ENCODE measurements around the gene WASHC4.
"Not testable (repeated sequence)": the region's sequence is repeated elsewhere in the genome, so short reads cannot be mapped to it uniquely, and the experiment has no call there.

The WASHC4 gene

DNA sequence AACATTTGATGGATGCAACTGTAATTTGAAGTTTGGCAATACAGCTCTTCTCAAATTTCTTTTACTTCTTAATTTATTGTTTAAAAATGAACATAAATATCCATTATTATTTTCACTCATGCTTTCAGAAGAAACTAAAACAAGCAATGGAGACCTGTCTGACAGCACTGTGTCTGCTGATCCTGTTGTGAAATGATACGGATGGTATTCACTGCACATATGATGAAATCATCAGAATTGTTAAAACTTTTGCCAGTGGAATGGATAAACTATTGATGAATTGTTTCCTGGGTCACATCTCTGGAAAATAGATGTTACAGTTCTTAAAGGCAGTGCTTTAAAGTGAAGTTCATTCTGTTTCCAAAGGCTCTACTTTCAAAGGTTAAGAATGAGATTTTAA, 59.2 kb downstream of the WASHC4 start:
- DNase-seq = no peak

- DNase-seq = no peak
Measured at GRCh38 chr12:105167346-105167745, 59.8 kb downstream of the WASHC4 start.

DNA sequence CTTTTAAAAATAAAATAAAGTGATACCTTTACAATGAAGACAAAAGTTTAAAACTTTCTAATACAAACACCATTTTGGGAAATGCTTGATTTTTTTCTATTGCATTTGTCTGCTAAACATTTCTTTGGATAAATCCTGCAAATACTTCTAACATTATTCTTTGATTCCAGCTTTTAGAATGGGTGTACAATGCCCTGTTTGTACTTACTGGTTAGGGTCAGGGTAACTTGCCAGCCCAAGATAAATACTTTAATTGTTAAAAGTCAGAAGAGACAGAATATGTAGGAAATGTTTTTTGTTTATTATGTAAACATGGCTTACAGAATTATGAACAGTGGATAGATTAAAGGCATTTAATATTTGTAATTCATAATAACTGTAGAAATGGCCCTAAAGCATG, 60.5 kb downstream of the WASHC4 start:
- no peak for DNase-seq

DNA sequence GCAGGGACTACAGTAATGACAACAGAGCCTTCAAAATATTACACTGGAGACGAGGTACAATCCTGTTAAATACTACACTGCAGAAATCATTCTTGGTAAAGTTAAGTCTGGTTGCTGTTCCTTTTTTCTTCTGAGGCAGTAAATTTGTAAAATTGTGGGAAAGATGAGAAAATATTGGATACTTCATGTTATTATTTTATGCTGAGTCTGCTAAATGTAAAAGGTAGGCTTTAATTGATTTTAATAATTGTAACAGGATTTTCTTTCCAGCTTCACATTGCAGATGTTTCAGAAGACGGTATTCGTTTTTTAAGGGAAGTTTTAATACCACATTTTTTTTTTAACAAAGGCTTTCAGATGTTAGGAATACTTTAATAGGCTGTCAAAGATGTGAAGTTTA, 62.6 kb downstream of the WASHC4 start:
- DNase-seq = no peak

DNA sequence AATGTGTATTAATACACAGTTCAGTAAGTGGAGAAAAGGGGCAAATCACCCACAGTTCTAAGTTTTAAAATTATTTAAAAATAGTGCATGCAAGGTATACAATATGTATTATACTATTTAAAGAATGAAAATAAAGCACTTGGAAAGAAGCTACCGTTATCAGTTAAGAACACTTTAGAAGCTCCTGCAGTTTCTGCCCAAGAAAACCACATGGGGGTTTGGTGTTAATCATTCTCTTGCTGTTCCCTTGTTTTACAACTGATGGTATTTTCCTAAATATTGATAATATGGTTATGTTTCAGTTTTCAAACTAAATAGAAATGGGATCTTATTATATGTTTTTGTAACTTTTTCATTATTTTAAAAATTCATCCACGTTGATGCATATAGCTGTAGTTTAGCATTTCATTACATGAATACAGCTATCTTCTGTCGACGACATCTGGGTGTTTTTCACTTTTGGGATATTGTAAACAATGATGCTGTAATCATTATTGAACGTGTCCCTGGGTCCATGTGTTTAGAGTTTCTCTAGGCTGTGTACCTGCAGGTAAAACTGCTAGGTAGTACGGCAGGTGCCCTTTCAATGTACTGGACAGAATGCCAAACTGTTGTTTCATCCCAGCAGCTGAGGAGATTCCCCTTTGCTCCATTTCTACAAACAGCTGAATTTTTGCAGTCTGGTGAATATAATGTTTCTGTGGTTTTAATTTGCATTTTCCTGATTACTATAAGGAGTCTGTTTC, 64.3 kb downstream of the WASHC4 start:
- DNase-seq = no peak

GRCh38 chr12:105175397-105175990, 68.0 kb downstream of the WASHC4 start:
- no peak for DNase-seq

DNA sequence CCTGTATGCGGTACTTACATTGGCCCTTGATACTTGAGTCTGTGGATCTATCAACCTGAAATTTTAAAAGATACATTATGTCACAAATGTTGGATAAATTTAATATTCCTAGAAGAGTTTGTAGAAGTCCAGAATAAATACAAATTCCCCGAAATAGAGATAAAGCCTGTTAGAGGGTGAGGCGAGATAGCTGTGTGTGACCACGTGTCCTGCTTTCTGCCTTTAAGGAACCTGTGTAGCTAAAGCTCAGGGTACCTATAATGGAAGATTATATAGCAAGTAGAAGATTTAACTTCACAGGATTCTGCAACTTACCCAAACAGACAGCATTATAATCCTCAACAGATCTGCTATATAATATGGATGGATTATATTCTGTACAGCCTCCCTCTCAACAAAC, 69.7 kb downstream of the WASHC4 start:
- DNase-seq = no peak

DNA sequence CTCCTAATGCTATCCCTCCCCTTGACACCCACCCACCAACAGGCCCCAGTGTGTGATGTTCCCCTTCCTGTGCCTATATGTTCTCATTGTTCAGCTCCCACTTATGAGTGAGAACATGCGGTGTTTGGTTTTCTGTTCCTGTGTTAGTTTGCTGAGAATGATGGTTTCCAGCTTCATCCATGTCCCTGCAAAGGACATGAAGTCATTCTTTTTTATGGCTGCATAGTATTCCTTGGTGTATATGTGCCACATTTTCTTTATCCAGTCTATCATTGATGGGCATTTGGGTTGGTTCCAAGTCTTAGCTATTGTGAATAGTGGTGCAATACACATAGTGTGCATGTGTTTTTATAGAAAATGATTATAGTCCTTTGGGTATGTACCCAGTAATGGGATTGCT, 71.6 kb downstream of the WASHC4 start:
- not testable (repeated sequence) for DNase-seq

- DNase-seq = not testable (repeated sequence)
Measured at GRCh38 chr12:105183406-105183805, 75.9 kb downstream of the WASHC4 start.

DNA sequence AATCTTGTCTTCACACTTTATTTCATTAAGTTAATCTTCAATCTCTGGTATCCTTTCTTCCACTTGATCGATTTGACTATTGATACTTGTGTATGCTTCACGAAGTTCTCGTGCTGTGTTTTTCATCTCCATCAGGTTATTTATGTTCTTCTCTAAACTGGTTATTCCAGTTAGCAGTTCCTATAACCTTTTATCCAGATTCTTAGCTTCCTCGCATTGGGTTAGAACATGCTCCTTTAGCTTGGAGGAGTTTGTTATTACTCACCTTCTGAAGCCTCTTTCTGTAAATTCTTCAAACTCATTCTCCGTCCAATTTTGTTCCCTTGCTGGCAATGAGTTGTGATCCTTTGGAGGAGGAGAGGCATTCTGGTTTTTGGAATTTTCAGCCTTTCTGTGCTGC, 76.4 kb downstream of the WASHC4 start:
- not testable (repeated sequence) for DNase-seq

GRCh38 chr12:105189293-105189692, 81.8 kb downstream of the WASHC4 start:
- DNase-seq = no peak

GRCh38 chr12:105190530-105190929, 83.0 kb downstream of the WASHC4 start:
- no peak for DNase-seq

- DNase-seq = no peak
Measured at GRCh38 chr12:105192624-105193225, 85.2 kb downstream of the WASHC4 start.

GRCh38 chr12:105194947-105195346, 87.4 kb downstream of the WASHC4 start:
- no peak for DNase-seq

DNA sequence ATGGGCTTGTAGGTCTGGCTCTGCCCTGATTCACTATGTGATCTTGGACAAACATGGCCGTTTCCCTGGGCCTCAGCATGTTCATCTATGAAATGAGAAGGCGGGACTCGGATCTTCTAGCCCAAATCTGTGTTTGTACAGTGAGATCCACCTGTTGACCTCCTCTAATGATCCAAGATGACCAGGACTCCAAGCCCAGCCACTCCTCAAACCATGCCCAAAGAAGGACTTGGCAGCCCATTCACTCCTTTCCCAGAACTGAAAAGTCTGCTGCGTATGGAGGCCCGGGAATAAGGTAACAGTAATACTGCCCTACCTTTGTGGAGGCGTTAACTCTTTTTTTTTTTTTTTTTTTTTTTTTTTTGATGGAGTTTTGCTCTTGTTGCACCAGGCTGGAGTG, 88.6 kb downstream of the WASHC4 start:
- no peak for DNase-seq

DNA sequence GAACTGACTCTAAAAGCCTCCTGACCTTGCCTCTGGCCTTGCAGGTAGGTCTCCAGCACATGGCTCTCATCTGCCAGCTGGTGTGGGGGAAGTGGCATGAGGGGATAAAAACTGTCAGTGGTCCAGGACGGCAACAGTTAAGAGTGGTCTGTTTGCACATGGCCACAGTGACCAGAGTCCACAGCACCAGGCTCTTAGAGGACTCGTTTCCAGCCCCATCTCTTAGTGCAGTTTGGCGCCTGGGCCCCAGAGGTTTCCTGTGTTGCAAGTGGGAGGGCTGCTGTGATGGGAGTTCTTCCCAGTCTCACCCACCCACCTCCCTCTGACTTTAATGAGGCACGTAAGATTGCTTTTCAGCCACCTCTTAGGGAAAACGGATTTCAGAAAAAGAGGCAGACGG, 91.4 kb downstream of the WASHC4 start:
- no peak for DNase-seq

DNA sequence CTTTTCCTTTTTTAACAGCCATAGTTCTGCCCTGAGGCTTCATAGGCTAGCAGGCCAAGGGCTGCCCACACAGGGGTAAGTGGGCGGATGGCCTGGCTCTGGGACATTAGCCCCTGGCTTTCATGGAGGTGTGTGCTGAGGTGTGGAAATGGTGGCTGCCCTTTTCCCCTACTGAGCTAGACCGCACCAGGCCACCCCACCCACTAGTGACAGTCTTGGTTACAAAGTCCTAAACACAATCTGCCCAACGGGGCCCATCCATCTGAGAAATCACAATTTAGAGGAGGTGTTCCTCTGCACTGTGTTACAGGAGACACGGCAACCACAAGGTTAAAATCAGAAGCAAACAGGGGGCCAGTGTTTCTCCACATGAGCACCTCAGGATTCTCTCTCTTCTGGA, 92.9 kb downstream of the WASHC4 start:
- no peak for DNase-seq

GRCh38 chr12:105201299-105201698, 93.8 kb downstream of the WASHC4 start:
- no peak for DNase-seq

GRCh38 chr12:105202202-105202601, 94.7 kb downstream of the WASHC4 start:
- no peak for DNase-seq

DNA sequence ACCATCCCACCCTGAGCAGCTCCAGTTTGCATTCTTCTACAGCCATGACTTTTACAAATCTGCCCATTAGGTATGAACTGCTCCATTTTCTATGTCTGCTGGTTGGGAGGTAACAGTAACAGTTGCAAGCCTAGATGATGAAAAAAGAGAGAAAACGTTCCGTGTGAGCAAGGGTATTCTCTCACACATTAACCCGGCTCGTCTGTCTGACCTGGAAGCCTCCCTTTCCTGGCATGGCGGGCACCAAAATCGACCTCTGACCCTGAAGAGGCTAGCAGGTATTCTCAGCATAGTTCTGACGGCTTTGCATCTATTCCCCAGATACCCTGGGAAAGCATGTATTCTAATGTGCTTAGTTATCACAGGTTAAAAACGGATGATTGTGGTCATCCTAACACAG, 96.6 kb downstream of the WASHC4 start:
- no peak for DNase-seq

- DNase-seq = no peak
Measured at GRCh38 chr12:105204916-105205315, 97.4 kb downstream of the WASHC4 start.

DNA sequence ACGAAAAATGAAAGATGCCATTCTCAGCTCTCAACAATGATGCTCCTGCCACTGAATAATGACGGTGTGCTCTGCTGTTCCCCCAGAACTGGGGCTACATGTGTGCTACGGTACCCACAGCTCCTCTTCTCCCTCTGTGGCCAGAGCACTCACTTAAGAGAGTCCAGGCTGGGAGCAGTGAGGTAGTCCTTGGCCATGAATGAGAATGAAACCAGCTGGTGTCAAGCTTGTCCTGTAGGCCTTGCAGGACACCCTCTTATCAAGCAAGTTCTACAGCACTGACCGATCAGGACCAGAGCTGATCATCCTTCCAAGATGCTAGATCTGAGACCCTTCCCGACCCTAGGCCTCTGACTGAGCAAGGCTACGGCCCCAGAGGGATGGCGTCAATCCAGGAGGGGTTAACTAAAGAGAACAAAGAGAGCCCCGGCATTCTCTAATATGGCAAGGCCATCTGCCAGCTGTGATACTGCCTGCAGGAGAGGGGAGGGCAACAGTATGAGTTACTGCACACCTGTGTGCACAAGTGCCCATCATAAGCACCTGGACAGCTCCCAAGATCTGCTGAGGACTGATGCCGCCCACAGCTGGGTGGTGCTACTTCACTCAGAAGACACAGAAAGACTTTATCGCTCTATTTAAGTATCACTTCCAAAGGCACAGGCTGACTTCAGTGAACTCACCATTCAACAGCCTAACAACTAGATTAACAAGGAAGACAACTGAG, 98.0 kb downstream of the WASHC4 start:
- no peak for DNase-seq

GRCh38 chr12:105206686-105207374, 99.3 kb downstream of the WASHC4 start:
- DNase-seq = no peak
